Measurements from ENCODE around the gene NHS. TPM values are rescaled to one million over a fixed set of nuclear protein-coding genes. Genes with fewer than 3 reads are reported as not detected.

Gene NHS
- total RNA-seq, 1 experiment from 2014 or later: 5.7 TPM

DNA sequence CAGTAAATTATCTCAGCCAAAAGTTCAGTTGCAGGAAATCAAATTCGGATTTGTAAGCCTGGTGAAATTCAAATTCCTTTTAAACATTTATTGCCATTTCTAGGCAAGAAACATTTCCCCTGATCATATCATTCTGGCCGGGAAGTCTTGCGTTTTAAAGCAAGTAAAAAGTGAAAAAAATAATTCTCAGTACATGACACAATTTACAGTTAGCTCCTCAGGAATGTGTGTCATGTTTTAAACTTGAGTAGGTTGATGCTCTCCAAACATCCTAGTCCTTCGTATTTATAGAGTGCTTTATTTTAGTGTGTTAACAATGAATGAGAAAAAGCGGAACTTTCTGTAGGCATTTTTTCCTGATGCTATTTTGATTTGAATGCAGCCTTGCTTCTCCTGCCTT lies 204.0 kb downstream of the NHS start:
- Histone ChIP-seq H3K9me3 (ENCODE audit: control insufficient read depth in 1 of 2, insufficient read depth in 1 of 2, low read depth in 1 of 2, low read length in 2 of 2) (no peaks in the 10 kb centered on the region), H4K20me1 (ENCODE audit: insufficient read depth) (no peaks in the 10 kb centered on the region), H3K79me2 (ENCODE audit: insufficient read depth, low read length) (no peaks in the 10 kb centered on the region), H3K9ac (ENCODE audit: low read length) (no peak overlapping the region), H3K27me3 (ENCODE audit: insufficient read depth, low read length) (no peaks in the 10 kb centered on the region), H3K27ac (ENCODE audit: low read depth, low read length) (no peak overlapping the region), H3K9me2 (ENCODE audit: insufficient read depth) (no peaks in the 10 kb centered on the region), H3K36me3 (ENCODE audit: control insufficient read depth in 1 of 2, insufficient read depth in 2 of 2, low read length in 2 of 2) (no peaks in the 10 kb centered on the region), H2AFZ (ENCODE audit: low read depth, low read length, poor library complexity, severe bottlenecking) (no peak overlapping the region), H3K4me3 (replicated peaks in 1 of 2; ENCODE audit: low read depth in 1 of 2, low read length in 2 of 2) (no peak overlapping the region), H3K4me2 (ENCODE audit: low read length) (no peak overlapping the region), H3K4me1 (ENCODE audit: control insufficient read depth in 1 of 2, insufficient read depth in 2 of 2, low read length in 2 of 2) (no peaks in the 10 kb centered on the region)
- CTCF ChIA-PET: no interaction called here
- TF ChIP-seq TCF7L2 (IDR thresholded peaks at IDR 0.05; ENCODE audit: borderline replicate concordance, extremely low read depth, insufficient read depth, insufficient read length) (no peak), SP1 (IDR thresholded peaks at IDR 0.05; ENCODE audit: low read depth) (no peak), SIN3A (IDR thresholded peaks at IDR 0.05; ENCODE audit: low read depth) (no peak), YY1 (IDR thresholded peaks at IDR 0.05; ENCODE audit: extremely low read depth, insufficient replicate concordance, low read depth, low read length) (no peak), CBX3 (IDR thresholded peaks at IDR 0.05; ENCODE audit: low read depth) (no peak), ZFX (IDR thresholded peaks at IDR 0.05) (no peak), EZH2 (IDR thresholded peaks at IDR 0.05) (no peak), SRF (IDR thresholded peaks at IDR 0.05; ENCODE audit: low read depth) (no peak), ZNF274 (IDR thresholded peaks at IDR 0.05; ENCODE audit: low read depth, low read length) (no peak), EZH2phosphoT487 (IDR thresholded peaks at IDR 0.05; ENCODE audit: borderline replicate concordance) (no peak), POLR2AphosphoS5 (IDR thresholded peaks at IDR 0.05; ENCODE audit: low read depth, low read length) (no peak), EGR1 (IDR thresholded peaks at IDR 0.05; ENCODE audit: low read depth) (no peak), CEBPB (IDR thresholded peaks at IDR 0.05; ENCODE audit: low read depth) (no peak)
- TF ChIP-seq, protein P1, sequence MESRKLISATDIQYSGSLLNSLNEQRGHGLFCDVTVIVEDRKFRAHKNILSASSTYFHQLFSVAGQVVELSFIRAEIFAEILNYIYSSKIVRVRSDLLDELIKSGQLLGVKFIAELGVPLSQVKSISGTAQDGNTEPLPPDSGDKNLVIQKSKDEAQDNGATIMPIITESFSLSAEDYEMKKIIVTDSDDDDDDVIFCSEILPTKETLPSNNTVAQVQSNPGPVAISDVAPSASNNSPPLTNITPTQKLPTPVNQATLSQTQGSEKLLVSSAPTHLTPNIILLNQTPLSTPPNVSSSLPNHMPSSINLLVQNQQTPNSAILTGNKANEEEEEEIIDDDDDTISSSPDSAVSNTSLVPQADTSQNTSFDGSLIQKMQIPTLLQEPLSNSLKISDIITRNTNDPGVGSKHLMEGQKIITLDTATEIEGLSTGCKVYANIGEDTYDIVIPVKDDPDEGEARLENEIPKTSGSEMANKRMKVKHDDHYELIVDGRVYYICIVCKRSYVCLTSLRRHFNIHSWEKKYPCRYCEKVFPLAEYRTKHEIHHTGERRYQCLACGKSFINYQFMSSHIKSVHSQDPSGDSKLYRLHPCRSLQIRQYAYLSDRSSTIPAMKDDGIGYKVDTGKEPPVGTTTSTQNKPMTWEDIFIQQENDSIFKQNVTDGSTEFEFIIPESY (IDR thresholded peaks at IDR 0.05; ENCODE audit: extremely low read depth, insufficient replicate concordance, low read length): no peak
- TF ChIP-seq, protein P2, sequence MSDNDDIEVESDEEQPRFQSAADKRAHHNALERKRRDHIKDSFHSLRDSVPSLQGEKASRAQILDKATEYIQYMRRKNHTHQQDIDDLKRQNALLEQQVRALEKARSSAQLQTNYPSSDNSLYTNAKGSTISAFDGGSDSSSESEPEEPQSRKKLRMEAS (IDR thresholded peaks at IDR 0.05): no peak
- TF ChIP-seq, protein P3, sequence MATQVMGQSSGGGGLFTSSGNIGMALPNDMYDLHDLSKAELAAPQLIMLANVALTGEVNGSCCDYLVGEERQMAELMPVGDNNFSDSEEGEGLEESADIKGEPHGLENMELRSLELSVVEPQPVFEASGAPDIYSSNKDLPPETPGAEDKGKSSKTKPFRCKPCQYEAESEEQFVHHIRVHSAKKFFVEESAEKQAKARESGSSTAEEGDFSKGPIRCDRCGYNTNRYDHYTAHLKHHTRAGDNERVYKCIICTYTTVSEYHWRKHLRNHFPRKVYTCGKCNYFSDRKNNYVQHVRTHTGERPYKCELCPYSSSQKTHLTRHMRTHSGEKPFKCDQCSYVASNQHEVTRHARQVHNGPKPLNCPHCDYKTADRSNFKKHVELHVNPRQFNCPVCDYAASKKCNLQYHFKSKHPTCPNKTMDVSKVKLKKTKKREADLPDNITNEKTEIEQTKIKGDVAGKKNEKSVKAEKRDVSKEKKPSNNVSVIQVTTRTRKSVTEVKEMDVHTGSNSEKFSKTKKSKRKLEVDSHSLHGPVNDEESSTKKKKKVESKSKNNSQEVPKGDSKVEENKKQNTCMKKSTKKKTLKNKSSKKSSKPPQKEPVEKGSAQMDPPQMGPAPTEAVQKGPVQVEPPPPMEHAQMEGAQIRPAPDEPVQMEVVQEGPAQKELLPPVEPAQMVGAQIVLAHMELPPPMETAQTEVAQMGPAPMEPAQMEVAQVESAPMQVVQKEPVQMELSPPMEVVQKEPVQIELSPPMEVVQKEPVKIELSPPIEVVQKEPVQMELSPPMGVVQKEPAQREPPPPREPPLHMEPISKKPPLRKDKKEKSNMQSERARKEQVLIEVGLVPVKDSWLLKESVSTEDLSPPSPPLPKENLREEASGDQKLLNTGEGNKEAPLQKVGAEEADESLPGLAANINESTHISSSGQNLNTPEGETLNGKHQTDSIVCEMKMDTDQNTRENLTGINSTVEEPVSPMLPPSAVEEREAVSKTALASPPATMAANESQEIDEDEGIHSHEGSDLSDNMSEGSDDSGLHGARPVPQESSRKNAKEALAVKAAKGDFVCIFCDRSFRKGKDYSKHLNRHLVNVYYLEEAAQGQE (IDR thresholded peaks at IDR 0.05; ENCODE audit: low read depth): no peak
- TF ChIP-seq, protein P4, sequence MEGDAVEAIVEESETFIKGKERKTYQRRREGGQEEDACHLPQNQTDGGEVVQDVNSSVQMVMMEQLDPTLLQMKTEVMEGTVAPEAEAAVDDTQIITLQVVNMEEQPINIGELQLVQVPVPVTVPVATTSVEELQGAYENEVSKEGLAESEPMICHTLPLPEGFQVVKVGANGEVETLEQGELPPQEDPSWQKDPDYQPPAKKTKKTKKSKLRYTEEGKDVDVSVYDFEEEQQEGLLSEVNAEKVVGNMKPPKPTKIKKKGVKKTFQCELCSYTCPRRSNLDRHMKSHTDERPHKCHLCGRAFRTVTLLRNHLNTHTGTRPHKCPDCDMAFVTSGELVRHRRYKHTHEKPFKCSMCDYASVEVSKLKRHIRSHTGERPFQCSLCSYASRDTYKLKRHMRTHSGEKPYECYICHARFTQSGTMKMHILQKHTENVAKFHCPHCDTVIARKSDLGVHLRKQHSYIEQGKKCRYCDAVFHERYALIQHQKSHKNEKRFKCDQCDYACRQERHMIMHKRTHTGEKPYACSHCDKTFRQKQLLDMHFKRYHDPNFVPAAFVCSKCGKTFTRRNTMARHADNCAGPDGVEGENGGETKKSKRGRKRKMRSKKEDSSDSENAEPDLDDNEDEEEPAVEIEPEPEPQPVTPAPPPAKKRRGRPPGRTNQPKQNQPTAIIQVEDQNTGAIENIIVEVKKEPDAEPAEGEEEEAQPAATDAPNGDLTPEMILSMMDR (IDR thresholded peaks at IDR 0.05 in 2 of 3, conservative IDR thresholded peaks at IDR 0.05 in 1 of 3; ENCODE audit: borderline replicate concordance in 1 of 3, insufficient read depth in 1 of 3, low read depth in 2 of 3, low read length in 2 of 3): no peak
- RAD21 ChIA-PET (ENCODE audit: low non-redundant PET in 1 of 2, low total read pairs in 2 of 2, uncharacterized antibody in 2 of 2, unreplicated experiment in 2 of 2): no interaction called here
- no peak for DNase-seq (ENCODE audit: low read depth, low spot score)
- intact Hi-C loops (cut with micrococcal nuclease): no loop called here
- POLR2A ChIA-PET: no interaction called here
- BruUV-seq (replicated peaks): no TSS peak
- no peak for ATAC-seq
